Panc1 (cell line): ENCODE measurements around the gene NPB.

Source experiments
- CTCF ChIP-seq: fragments of 450-650 bp; IDR thresholded peaks from 2 replicates; pipeline ENCODE4 v1.5.1; 2017; ENCODE audit warnings: mild to moderate bottlenecking
- POLR2AphosphoS5 ChIP-seq: IDR thresholded peaks from 2 replicates; pipeline ENCODE4 v1.6.1; 2012; ENCODE audit warnings: mild to moderate bottlenecking, low read depth, low read length, moderate library complexity
- SIN3A ChIP-seq: IDR thresholded peaks from 2 replicates; pipeline ENCODE4 v1.6.1; 2012; ENCODE audit warnings: low read depth, mild to moderate bottlenecking, low read length, moderate library complexity, borderline replicate concordance; ENCODE audit not compliant: insufficient read depth
- TCF7L2 ChIP-seq: IDR thresholded peaks from 2 replicates; pipeline ENCODE4 v1.6.1; 2011; ENCODE audit warnings: mild to moderate bottlenecking, low read depth, low read length, inconsistent platforms
- TF ChIP-seq, protein P1 (sequence below), 2 experiments: IDR thresholded peaks; 2 replicates each; pipeline ENCODE4 v1.6.1; 2011 to 2012; ENCODE audit warnings: low read depth in 2 of 2, control low read depth in 1 of 2, low read length in 1 of 2, mild to moderate bottlenecking in 1 of 2, moderate library complexity in 1 of 2; ENCODE audit not compliant: insufficient read depth in 1 of 2

- TF ChIP-seq CTCF (no peak), SIN3A (no peak), POLR2AphosphoS5 (no peak), TCF7L2 (no peak)
- TF ChIP-seq, protein P1, sequence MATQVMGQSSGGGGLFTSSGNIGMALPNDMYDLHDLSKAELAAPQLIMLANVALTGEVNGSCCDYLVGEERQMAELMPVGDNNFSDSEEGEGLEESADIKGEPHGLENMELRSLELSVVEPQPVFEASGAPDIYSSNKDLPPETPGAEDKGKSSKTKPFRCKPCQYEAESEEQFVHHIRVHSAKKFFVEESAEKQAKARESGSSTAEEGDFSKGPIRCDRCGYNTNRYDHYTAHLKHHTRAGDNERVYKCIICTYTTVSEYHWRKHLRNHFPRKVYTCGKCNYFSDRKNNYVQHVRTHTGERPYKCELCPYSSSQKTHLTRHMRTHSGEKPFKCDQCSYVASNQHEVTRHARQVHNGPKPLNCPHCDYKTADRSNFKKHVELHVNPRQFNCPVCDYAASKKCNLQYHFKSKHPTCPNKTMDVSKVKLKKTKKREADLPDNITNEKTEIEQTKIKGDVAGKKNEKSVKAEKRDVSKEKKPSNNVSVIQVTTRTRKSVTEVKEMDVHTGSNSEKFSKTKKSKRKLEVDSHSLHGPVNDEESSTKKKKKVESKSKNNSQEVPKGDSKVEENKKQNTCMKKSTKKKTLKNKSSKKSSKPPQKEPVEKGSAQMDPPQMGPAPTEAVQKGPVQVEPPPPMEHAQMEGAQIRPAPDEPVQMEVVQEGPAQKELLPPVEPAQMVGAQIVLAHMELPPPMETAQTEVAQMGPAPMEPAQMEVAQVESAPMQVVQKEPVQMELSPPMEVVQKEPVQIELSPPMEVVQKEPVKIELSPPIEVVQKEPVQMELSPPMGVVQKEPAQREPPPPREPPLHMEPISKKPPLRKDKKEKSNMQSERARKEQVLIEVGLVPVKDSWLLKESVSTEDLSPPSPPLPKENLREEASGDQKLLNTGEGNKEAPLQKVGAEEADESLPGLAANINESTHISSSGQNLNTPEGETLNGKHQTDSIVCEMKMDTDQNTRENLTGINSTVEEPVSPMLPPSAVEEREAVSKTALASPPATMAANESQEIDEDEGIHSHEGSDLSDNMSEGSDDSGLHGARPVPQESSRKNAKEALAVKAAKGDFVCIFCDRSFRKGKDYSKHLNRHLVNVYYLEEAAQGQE (IDR thresholded peaks at IDR 0.05; ENCODE audit: insufficient read depth in 1 of 2, low read depth in 2 of 2, low read length in 1 of 2), result no peak
Observed at GRCh38 chr17:81891303-81891552, 10.8 kb upstream of the NPB start.
